CD4-positive, alpha-beta T cell treated with Interleukin-17A for 1 hour (primary cell): ENCODE results near the gene HNRNPA1.
"Not testable (repeated sequence)": the region's sequence is repeated elsewhere in the genome, so short reads cannot be mapped to it uniquely, and the experiment has no call there.

Source experiments
- DNase-seq: peaks from one replicate; pipeline ENCODE4 v3.0.0-alpha.2; 2020

Gene HNRNPA1

DNA sequence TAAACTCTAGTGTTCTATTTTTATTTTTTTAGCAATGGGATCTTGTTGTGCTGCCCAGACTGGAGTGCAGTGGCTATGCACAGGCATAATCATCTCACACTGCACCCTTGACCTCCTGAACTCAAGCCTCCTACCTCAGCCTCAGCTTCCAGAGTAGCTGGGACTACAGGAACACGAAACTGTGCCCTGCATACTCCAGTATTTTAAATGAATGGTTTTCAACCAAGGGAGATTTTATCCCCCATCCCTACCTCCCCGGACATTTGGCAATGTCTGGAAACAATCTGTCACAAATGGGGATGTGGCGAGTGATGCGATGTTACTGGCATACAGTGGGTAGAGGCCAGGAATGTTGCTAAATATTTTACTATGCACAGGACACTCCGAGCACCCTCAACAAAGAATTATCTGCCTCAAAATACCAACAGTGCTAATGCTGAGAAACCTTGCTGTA lies 2.7 kb upstream of the HNRNPA1 start:
- no peak for DNase-seq

- no peak for DNase-seq
Measured at GRCh38 chr12:54279227-54279631, 1.3 kb upstream of the HNRNPA1 start.

GRCh38 chr12:54279632-54280467 lies 676 bp upstream of the HNRNPA1 start, which contains the start of gene CBX5:
CBX5 (minus strand) TSS chr12:54280122; CDS start chr12:54257650, 22,472 bp downstream.
- peak; percentile 100 for DNase-seq

- not testable (repeated sequence) for DNase-seq
Measured at GRCh38 chr12:54281261-54281638, 724 bp downstream of the HNRNPA1 start.

DNA sequence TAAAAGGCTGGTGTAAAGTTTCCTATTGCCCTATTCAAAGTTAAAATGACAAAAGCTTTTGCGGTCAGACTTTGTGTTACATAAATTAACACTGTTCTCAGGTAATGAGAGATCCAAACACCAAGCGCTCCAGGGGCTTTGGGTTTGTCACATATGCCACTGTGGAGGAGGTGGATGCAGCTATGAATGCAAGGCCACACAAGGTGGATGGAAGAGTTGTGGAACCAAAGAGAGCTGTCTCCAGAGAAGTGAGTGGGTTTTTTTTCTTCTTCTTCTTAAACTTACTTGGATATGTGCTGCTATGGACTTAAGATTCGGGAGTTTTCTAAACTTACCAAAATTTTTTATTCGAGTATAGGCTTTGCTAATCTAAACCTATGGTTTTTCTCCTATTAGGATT lies 1.2 kb downstream of the HNRNPA1 start:
- DNase-seq, result not testable (repeated sequence)

DNA sequence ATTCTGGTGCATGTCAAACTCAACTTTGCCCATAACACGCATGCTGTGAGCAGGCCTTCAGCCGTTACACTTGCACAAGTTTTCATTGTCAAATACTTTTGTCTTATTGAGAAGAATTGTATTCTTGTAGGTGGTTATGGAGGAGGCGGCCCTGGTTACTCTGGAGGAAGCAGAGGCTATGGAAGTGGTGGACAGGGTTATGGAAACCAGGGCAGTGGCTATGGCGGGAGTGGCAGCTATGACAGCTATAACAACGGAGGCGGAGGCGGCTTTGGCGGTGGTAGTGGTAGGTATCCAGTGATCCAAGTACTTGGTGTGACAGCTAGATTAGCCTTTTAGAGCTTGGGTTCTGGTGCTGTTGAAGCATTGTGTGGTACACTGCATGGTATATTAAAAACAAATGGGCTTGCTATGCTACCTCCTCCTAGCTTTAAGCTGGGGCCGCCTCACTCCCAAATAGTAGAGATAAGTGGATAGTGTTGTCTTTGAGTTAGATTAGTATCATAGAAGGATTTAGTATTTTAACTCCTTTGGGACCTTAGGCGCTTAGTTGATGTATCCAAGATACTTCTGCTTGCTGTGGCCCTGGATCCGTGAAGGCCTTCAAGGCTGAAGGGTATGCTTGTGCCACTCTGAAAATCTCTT lies 2.5 kb downstream of the HNRNPA1 start:
- no peak for DNase-seq

DNA sequence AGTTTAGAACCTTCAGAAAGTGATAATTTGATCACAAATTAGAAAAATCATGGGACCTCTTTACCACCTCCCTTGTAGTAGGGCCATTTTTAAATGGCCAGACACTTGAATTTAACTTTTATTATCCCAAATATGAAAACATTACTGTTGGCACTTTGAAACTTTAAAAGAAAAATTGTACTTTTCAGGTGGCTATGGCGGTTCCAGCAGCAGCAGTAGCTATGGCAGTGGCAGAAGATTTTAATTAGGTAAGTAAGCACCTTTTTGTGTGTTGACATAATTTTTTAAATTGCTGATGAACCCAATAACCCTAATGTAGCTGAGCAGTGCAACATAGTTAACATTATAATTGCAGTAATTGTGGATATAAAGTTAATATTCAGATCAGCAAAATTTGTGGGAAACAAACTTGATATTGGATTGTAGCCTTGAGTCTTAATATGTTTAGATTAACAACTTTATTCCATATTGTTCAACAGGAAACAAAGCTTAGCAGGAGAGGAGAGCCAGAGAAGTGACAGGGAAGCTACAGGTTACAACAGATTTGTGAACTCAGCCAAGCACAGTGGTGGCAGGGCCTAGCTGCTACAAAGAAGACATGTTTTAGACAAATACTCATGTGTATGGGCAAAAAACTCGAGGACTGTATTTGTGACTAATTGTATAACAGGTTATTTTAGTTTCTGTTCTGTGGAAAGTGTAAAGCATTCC lies 3.7 kb downstream of the HNRNPA1 start:
- DNase-seq, result not testable (repeated sequence)

DNA sequence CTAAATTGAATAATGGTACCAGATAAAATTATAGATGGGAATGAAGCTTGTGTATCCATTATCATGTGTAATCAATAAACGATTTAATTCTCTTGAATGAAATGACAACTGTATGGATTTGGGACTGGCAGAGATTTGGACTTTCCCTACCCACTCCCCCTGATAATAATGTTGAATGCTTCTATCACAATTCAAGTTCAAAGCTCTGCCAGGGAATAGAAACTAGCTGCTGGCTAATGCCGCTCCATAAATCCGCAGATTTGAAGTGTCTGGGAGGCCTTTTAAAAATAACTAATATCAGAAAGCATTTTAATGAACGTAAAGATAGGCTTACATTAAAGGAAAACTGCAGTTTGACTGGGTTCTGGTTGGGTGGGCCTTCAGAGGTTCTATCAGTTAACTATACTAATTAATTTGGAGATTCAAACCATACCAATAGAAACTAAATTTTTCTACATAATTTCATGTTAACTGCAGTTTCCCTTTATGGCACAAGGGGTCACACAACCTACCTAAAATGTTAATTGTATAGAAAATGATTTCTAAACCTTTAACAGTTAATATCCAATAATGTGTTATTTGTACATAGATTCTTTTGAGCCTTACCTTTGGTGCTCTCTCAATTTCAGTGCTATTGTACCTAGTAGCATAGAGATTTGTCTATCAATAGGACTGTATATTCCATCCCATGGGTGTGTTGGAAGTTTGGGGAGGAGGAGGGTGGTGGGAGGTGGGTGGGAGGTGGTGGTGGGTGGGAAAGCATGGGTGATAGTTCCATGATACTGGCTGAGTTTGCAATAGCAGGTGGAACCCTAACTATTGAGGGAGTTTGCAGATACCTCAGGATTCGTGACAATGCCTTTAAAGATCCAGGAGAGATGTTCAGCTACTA lies 4.9 kb downstream of the HNRNPA1 start:
- no peak for DNase-seq

DNA sequence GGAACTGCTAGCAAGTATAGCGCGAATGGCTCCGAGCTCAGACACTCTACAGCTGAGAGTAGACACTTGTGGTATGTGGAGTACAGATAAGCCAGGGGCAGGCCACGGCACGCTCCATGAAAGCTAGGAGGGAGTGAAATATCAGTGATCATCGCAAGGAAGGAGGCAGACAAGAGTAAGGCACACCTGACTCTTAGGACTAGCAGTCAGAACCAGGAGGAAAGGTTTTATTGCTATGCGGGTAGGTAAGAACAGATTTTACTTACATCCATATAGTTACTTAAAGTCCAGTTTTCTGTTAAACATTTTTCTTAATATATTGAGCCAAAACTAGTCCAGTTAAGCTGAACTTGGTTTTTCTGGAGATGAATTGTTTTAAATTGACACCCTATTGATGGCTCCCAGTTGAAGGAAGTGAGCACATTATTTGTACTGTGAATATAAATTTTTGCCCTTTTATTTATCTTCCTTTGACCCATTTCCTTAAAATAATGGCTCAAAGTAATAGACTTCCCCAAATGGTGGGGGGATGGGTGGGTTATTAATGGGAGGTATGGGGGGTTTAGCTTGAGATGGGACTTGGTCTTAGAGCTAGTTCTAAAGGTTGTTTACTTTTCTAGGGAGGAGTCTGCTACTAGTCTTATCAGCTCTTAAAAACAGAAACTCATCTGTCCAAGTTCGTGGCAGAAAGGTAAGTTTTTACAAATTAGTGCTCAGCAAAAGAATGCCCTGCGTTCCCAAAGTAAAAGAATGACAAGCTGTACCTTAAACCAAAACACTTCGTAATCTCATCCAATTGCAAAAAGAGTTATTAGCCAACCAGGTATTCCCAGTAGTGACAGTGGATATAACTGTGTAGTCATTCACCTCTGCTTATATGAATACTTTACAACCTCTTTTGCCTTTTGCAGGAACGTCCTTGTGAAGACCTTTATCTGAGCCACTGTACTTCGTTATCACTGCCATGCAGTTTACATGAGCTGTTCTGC lies 5.8 kb downstream of the HNRNPA1 start:
- no peak for DNase-seq

GRCh38 chr12:54287261-54288157 lies 7.0 kb downstream of the HNRNPA1 start:
- no peak for DNase-seq

DNA sequence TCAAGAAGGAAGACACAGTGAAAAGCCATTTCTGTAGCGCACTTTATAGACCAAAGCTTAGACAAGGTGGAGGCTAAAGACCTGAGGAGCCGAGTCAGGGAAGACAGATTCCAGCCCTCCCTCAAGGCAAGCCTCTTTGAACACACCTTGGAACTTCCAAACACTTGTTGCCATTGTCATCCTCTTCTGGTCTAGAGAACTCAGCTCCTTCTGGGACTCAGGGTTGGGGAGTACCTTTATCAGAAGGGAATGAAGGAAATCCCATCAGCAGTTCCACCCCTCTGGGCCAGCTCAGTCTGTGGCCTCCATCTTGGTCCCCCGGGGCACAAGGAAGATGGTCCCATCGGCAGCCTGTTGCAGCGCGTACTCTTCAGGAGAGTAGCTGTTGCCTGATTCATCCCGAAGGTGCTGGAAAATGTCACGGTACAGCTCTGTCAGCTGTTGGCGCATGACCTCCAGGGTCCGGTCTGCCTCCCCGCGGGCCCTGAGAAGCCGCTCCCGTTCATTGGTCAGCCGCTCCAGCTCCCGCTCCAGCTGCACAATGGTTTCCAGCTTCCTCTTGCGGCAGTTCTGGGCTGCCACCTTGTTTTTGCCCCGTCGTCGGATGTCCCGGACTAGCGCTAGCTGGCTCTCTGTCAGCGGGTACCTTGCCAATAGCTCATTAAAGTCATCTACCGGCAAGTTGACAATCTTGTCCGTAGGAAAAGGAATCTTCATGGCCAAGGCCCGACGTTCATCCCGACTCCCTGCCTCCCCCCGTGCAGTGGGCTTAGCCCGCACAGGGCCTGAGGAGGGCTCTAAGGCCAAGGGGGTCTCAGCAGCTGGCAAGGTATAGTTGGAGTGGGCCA lies 11.8 kb downstream of the HNRNPA1 start:
- DNase-seq, result no peak

DNA sequence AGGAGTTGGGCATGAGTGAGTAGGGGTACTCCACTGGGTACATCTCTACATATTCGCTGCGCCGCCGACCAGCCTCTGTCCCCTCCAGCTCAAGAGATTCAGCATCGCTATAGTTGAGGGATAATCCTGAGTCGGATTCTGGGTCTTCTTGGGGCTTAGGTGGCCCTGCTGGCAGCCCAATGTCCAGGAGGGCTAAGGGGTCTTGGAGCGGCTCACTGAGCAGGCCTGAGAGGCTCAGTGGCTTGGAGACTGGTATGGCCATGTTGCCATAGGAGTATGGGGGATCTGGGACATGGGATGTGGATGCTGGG lies 12.4 kb downstream of the HNRNPA1 start:
- DNase-seq, result no peak

GRCh38 chr12:54294152-54294952 lies 13.8 kb downstream of the HNRNPA1 start:
- DNase-seq, result peak; percentile 65

- no peak for DNase-seq
Measured at GRCh38 chr12:54294953-54295566, 14.5 kb downstream of the HNRNPA1 start.

DNA sequence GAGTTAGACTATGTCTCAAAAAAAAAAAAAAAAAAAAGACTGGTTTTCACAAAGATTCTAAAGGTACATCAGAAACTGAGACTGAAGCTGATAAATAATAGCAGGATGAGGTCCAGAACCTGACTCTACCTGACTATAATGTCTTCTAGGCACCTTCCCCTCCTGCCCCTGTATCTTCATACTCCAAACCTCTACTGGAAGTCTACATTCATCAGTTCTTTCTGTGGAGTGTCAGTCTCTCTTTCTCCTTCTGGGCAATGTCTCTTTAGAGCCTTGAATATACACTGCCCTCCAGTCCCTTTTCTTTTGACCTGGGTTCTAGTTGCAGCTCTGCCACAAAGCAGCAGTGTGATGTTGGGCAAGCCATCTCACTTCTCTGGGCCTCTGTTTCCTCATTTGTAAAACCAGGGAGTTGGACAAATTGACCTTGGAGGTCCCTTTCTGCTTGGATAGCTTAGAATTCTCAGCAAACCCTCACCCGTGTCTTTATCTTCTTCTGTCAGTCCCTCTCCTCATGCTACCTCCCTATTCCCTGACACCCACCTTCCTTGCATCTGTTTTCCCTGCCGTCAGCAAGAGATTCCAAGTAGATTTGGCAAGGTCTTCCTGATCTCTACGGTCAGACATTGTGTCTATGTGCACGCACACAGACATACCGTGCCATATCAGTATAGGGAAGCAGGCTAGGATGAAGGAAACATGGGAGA lies 16.0 kb downstream of the HNRNPA1 start:
- no peak for DNase-seq

- DNase-seq, result no peak
Measured at GRCh38 chr12:54298904-54299303, 18.4 kb downstream of the HNRNPA1 start.

- DNase-seq, result no peak
Measured at GRCh38 chr12:54299515-54300224, 19.1 kb downstream of the HNRNPA1 start.
